DMS79 (cell line): Measurements from ENCODE around the gene HERPUD2.

Experiments used
- DNase-seq: peaks from one replicate; lab custom pipeline; 2025; lab: John Stamatoyannopoulos, UW

The HERPUD2 gene, protein sequence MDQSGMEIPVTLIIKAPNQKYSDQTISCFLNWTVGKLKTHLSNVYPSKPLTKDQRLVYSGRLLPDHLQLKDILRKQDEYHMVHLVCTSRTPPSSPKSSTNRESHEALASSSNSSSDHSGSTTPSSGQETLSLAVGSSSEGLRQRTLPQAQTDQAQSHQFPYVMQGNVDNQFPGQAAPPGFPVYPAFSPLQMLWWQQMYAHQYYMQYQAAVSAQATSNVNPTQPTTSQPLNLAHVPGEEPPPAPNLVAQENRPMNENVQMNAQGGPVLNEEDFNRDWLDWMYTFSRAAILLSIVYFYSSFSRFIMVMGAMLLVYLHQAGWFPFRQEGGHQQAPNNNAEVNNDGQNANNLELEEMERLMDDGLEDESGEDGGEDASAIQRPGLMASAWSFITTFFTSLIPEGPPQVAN

DNA sequence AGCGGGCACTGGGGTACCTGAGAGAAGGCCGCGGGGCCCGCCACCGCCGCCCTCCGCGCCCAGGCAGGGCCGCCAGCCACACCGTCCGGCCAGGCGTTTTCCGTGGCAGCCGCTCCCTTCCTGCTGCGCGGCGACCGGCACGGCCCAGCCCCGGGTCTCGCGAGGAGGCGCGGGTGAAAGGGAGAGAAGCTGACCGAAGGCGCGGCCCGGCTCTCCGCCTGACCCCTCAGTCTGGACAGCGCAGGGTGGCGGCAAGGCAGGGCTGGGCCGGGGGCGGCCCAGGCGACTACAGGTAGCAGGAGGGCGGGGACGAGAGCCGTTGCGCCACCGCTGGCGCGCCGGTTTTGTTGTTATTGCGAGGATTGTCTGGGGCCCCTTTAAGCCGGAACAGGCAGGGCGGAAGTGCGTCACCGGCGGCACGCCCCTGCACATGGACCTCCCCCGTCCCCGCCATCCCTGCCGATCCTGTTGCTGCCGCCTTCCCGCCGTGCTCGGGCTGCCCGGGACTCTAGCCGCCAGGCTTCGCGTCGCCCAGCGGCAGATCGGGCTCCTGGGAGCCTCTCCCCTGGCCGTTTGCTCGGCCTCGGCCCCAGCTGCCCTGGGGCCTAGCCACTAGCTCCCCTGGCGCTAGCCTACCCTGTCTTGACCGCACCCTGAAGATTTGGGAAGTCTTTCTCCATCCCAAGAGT is at the start of gene HERPUD2:
Gene HERPUD2, minus strand, starts transcription at position 352 of the 689 bp plus-strand sequence. CDS start 805 bp downstream, outside the sequence.
- peak; percentile 78 for DNase-seq

DNA sequence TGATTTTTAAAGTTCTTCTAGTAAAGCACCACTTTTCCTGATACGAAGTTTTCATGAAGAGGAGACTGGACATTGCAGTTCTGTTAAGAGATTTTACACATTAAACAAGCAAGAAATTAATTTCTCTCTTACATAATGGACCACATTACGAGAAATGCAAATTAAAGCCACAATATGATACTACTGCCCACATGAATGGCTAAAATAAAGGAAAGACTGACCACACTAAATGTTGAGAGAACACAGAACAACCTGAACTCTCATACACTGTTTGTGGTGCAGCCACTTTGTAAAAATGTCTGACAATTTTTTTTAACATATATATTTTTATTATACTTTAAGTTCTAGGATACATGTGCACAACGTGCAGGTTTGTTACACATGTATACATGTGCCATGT is 44.0 kb upstream of the HERPUD2 start:
- DNase-seq: no peak

DNA sequence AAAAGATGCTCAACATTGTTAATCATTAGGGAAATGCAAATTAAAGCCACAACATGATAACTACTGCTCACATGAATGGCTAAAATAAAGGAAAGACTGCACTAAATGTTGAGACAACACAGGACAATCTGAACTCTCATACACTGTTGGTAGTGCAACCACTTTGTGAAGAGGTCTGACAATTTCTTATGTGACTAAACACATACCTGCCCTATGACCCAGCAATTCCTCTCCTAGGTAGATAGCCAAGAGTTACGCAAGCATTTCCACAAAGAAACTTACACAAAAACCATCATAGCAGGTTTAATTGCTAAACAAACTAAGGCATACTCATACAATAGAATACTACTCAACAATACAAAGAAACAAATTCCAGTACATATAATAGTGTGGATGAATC is 41.8 kb upstream of the HERPUD2 start:
- no peak for DNase-seq

DNA sequence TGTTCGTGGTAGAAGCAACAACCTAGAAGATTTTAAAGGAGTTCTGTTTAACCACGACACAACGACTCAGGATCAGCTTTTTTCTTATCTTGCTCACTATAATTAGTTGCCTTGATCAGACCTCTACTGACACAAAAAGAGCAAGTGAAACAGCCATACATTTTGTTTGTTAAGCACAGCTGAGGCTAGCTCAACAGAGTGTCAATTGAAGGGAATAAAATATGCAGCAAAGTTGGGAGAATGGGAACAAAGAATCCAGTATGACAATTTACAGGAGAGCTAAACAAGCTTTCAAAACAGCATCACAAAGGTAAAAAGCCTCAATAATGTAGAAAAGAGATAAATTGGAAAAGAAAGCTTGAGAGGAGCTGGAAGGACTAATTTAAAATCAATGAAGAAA is 40.5 kb upstream of the HERPUD2 start:
- no peak for DNase-seq

DNA sequence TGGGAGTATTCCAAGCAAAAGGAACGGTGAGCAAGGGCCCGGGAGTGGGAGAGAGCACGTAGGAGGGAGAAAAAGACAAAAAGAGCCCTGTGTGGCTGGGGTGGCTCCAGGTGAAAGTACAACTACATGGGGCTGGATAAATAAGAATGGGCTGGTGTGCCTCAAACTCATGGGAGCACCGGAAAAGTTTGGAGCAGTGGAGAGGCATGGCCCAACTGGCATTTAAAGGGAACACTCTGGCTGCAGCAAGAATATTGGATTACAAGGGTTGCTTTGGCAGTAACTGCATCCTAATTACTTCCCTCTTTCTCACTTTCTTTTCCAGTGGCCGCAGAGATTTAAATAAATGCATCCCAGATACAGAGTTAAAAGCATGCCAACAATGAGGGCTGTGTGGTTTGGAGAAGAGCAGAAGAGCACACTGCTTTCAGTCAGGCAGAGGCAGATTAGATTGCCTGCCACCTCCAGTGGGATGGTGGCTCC is 39.1 kb upstream of the HERPUD2 start:
- DNase-seq: no peak

DNA sequence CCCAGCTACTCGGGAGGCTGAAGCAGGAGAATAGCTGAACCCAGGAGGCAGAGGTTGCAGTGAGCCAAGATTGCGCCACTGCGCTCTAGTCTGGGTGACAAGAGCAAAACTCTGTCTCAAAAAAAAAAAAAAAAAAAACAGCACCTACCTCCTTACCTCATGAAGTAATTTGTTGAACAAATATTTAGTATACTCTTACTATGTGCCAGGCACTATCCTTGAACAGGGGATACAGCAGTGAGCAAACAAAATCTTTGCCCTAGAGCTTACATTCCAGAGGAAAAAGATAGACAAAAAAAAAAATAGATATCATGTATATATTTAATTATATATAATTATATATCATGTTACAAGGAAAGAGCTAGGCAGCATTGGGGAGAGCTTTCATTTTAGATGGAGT is 36.4 kb upstream of the HERPUD2 start:
- no peak for DNase-seq

DNA sequence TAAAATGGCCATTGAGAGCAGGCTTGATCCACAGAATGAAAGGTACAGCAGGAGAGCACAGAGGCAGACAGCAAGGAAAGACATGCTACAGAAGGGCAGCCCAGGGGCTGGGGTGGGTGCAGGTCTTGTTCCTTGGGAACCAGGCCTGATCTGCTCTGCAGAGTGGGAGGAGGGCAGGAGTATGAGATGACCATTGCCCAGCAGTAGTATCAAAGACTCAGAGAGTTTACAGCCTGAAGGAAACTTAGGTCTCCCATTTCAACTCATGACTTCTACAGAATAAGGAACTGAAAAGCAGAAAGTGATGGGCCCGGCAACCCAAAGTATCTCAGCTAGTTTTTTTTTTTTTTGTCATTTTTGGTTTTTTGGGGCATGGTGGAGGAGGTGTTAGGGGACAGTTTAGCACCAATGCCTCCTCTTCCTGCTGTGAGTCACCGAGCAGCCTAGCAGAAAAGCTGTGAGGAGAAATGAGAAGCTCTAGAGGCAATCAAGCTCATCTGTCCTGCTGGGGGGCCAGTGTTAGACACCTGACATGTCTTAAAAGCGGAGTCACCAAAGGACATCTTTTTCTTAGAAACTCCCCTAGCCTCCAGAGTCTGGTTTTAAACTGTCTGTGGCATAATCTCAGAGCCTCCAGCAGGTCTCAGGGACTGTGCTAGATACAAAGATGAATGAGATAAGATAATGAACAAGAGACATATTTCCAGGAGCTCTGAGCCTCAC is 34.3 kb upstream of the HERPUD2 start:
- DNase-seq: no peak

DNA sequence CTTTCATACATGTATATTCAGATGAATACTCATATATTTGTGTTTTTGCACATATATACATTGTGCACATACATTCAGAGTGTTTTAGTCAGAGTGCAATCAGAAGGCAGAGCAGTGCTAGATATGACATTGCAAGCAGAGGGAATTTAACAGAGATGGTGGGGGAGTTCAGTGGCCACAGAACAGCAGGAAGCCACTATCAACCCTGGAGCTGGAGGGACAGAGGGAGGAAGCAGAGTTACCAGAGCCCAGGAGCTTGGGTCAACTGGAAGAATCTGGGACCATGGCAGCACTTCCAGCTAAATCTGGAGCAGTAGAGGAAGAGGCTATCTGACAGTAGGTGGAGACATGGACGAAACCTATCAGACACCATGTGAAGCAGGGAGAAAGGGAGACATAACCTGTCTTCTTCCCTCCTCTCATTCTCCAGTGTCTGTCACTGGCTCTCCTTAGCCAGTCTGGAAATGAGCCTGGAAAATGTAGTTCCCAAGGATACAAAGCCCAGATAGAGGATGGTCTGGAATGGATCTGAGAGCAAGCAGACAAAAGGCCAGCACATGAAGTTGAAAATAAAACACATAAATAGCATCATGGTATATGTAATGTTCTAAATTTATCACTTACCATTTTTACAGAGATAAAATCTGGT is 33.6 kb upstream of the HERPUD2 start:
- DNase-seq: no peak

DNA sequence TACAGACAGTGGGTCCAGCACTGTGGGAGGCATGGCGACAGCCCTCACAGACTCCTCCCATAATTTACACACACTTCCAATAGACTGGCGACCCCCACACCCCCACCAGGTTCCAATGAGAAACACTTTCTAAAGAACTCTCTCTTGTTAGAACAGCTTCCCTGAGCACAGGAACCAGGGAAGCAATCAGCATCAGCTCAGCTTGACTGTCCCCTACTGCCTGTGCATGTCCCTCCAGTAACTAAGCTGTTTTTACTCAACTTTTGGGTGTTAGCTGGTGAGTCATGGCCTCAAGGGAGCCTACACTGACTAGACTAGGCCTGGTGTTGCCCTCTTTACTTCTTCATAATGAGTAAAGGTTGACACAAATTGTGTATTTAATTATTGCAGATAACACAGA is 32.6 kb upstream of the HERPUD2 start:
- no peak for DNase-seq

DNA sequence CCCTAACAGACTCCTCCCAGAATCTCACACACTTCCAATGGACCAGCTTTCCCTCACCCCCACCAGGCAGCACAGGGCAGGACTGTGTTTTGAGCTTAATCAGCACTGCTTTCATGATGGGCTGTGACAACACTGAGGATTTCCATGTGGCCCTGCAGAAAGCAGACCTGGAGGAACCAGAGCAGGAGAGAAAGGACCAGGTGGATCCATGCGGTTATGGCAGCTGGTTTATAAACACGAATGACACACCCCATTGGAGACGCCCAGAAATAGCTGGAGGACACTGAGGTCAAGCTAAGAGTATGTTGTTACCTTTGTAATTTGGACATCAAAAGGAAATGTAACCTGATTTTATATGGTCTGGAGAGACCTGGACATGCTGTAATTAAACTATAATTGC is 31.7 kb upstream of the HERPUD2 start:
- no peak for DNase-seq

DNA sequence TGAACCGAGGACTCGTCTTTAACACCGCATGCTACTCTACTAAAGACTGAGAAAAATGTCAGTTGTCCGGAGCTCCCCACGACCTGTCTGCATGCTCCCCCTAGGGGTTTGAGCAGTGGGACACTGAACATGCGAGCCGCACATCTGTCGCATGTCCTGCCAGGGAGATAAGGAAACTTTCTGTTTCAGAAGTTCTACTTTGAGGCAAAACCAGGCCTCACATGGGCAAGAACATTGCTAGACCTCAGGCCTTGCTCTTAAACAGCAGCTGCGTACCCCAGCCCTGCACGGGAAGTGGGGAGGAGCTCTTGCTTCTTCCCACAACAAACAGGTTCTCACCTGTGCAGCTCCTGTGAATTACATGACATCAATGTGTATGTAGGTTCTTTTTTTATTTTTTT is 30.3 kb upstream of the HERPUD2 start:
- DNase-seq: no peak

DNA sequence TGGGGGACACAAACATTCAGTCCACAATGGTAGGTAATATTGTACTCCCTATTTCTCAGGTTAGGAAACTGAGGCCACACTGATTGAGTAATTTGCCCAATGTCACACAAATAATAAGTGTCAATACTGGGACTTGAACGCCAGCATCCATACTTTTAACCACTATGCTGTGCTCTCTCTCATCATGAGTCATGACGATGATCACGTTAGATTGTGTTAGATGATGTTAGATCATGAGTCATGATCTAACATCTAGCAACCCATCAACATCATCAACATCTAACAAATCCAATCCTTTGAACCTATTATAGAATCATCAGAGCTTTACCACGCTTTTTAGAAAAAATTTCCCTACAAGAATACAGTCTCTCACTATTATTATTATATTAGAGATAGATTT is 28.1 kb upstream of the HERPUD2 start:
- no peak for DNase-seq

DNA sequence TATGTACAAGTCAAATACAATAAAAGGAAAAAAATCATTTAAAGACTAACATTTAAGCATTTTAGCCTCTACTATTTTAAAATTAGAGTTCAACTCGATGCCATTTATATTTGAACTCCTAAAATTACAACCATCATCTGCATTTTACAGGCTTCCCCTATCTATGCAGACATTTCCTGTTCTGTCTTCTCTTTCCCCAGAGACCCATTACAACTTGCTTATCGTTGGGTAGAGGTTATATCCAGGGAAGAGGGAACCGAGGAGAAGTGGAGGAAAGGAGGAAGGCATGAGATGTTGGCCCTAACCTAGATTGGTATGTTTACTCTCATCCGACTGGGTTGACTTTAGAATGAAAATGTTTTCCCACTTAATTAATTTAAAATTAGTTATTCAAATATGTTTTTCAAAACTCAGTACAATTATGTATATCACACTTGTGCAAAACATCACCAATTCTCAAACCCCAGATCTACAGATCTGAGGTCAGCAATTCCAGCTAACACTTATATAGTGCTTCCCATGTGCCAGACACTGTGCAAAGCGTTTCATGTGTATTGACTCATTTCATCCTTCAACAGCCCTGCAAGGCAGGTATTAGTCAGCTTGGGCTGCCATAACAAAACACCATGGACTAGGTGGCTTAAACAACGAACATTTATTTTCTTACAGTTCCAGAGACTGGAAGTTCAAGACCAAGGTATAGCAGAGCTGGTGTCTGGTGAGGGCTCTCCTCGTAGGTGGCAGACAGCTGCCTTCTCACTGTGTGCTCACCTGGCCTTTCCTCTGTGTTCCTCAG is 27.3 kb upstream of the HERPUD2 start:
- DNase-seq: no peak

DNA sequence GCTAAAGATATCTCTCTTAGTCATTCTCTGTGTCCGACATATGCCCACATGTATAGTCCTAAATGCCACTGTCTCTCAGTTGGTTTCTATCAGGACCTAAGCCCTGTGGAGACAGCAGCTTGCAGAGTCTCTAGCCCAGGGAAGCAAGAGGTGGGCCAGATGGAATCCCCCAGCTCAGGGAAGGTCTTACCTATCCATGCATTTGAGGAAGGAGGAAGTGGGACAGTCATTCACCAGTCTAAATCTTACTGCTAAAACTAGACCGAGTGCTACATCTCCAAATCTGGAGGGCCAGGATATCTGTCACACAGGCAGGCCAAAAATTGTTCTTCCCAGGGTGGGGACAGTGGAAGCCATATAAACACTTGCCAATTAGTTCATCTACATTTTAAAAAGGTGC is 26.4 kb upstream of the HERPUD2 start:
- no peak for DNase-seq

DNA sequence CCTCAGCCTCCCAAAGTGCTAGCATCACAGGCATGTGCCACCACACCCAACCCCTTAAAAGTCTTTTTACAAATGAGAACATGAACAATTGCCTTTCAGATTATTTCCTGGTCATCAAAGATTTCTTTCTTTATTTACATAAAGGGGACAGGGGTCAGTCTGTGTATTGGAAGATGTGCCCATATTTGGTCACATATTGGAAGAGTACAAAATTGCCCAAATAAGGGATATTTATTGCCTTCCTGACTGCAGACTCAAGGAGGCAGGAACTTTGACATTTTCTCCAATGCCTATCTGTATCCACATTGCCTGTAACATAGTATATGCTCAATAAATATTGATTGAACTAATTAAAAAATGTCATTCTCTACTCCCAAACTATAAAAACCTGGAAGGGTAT is 25.9 kb upstream of the HERPUD2 start:
- no peak for DNase-seq

DNA sequence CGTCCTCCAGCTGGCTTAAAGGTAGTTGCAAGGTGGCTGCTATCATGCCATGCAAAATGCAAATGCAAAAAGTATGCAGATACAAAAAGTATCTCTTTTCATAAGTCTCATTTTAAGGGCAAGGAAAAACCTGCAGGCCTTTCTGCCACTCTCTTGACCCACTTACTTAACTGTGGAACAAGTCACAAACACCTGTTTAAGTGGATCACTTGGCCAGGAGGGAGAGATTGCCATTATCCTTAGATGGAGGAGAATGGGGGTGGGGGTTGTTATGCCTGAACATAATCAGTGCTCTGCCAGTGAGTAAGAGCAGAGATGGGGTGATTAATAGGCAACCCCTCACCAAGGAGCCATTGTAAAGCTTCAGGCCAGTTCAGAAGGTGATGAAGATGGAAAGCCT is 25.1 kb upstream of the HERPUD2 start:
- DNase-seq: no peak

DNA sequence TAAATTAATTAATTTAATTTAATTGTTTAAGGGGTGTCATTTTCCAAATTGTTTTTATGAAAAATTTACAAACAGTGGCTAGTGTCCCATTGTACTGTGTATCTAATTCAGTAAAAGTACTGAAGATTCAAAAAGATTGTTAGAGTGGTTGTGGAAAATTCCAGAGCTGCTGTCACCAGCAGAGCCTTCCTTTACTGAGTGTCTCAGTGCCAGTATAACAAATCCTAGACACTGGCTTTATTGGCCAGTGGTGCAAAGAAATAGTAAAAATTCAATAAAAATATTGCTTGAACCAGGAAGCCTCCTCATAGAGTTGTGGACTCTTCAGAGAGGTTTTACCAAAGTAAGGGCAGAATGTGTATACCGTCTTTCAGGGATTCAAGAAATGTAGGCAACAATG is 23.1 kb upstream of the HERPUD2 start:
- no peak for DNase-seq

DNA sequence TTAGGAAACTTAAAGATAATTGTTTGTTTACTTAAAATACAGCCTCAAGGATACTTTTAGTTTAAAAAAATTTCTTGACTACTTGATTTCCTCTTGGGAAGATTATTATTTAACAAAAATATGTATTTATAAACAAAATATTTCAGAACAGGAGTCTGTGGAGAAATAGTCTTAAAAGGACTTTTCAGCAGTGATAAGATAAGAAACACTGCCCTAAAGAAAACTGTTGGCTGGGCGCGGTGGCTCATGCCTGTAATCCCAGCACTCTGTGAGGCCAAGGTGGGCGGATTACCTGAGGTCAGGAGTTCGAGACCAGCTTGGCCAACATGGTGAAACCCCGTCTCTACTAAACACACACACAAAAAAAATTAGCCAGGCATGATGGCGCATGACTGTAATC is 22.6 kb upstream of the HERPUD2 start:
- DNase-seq: no peak

DNA sequence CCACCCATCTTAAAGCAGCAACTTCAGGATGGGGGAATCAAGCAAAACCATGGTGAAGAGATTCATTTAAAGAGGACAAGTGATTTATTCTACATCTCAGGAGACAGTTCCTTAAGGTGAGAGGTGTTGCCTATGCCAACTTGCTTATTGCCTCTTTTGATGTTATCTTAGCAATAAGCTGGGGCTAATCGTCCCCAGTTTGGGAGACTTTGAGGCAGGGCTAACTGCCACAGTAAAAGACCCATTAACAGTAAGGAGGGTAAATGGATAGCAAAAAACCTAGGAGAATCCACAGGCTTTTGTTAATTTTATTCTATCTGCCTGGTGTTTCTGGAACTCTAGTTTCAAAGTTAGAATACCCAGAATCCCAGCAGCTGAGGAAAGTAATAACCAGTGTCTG is 22.1 kb upstream of the HERPUD2 start:
- DNase-seq: no peak

DNA sequence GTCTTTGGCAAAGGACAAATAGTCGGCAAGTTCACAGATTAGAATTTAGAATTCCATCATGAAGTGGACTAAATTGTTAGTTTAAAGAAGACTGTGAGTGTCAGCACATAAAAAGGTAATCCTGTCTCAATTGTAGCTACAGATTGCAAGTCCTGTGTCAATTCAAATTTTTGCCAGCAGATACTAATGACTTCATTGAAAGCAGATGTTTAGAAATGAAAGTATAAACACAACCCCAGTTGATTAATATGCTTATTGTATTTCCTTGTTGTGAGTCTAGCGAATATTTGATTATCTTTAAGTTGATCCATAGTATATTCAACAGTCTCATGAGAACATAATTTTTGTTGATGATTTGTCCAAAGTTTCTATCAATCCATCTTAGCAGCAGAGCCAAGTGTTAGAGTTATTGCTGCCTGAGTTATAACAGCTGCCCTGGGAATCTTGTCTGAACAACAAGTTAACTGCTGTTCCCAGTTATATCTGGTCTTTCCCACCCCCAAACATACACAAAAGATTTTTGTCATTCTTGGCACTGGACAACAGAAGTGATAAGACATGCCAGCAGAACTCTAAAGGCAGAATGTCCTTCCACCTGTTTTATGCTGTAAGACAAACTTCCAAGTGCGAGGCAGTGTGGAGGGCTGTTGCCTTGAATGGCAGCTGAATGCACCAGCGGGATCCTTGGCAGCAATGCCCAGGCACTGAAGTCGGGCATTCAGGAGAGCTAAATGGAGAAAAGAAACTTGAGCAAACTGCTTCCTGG is 21.3 kb upstream of the HERPUD2 start:
- no peak for DNase-seq

DNA sequence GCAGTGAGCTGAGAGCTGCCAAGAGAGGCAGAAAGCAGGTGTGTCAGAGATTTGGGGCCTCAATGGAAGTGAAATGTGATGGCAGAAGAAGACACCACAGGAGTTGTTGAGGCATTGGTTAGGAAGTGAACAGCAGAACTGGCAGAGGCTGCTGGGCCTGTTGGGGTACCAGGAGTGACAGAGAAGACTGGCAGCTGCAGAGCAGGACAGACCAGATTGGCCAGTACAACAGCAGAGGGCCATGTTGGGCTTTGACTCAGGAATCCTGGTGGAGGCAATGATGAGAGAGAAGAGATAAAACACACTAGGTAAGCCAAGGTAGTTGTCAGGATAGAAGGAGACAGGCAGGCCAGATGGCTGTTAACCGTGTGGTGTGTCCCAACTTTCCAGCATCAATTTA is 19.9 kb upstream of the HERPUD2 start:
- no peak for DNase-seq
